Hepatocyte (in vitro differentiated cells): ENCODE data around the gene OPCML. TPM values are rescaled to one million over a fixed set of nuclear protein-coding genes. Genes with fewer than 3 reads are reported as not detected.

Experiments
- DNase-seq: peaks from one replicate; pipeline ENCODE4 v3.0.0-alpha.2; 2016; ENCODE audit warnings: low spot score
- H2AFZ ChIP-seq: fragments of 200-600 bp; sonication (generic); 2 replicates; pipeline ENCODE4 v1.6.0; 2016; ENCODE audit warnings: antibody characterized with exemption, mild to moderate bottlenecking
- H3K27ac ChIP-seq: fragments of 200-600 bp; sonication (generic); 2 replicates; pipeline ENCODE4 v1.5.1; 2016; ENCODE audit warnings: mild to moderate bottlenecking
- H3K27me3 ChIP-seq: fragments of 200-600 bp; sonication (generic); 2 replicates; pipeline ENCODE4 v1.6.1; 2016
- H3K36me3 ChIP-seq: fragments of 200-600 bp; sonication (generic); replicated peaks from 2 replicates; pipeline ENCODE4 v1.5.1; 2016; ENCODE audit warnings: low read depth; ENCODE audit not compliant: insufficient read depth
- H3K4me1 ChIP-seq: fragments of 200-600 bp; sonication (generic); 2 replicates; pipeline ENCODE4 v1.5.1; 2016; ENCODE audit warnings: mild to moderate bottlenecking, moderate library complexity; ENCODE audit not compliant: insufficient read depth
- H3K4me2 ChIP-seq: fragments of 200-600 bp; sonication (generic); 2 replicates; pipeline ENCODE4 v1.6.0; 2016
- H3K4me3 ChIP-seq: fragments of 200-600 bp; sonication (generic); 2 replicates; pipeline ENCODE4 v1.5.1; 2016; ENCODE audit warnings: mild to moderate bottlenecking
- H3K79me2 ChIP-seq: fragments of 200-600 bp; sonication (generic); 2 replicates; pipeline ENCODE4 v1.6.0; 2017; ENCODE audit warnings: mild to moderate bottlenecking
- H3K9me2 ChIP-seq: fragments of 200-600 bp; sonication (generic); replicated peaks from 2 replicates; pipeline ENCODE4 v1.6.0; 2017; ENCODE audit warnings: mild to moderate bottlenecking; ENCODE audit not compliant: insufficient read depth
- H3K9me3 ChIP-seq: fragments of 200-600 bp; sonication (generic); 2 replicates; pipeline ENCODE4 v1.5.1; 2016; ENCODE audit warnings: low read depth, mild to moderate bottlenecking
- H4K20me1 ChIP-seq: fragments of 200-600 bp; sonication (generic); 2 replicates; pipeline ENCODE4 v1.6.0; 2016; ENCODE audit warnings: mild to moderate bottlenecking; ENCODE audit not compliant: insufficient read depth, poor library complexity, severe bottlenecking
- EZH2 ChIP-seq: fragments of 200-600 bp; sonication (generic); IDR thresholded peaks from 2 replicates; pipeline ENCODE4 v1.6.1; 2016; ENCODE audit warnings: antibody characterized with exemption, mild to moderate bottlenecking, borderline replicate concordance
- EZH2phosphoT487 ChIP-seq: fragments of 200-600 bp; sonication (generic); IDR thresholded peaks from one replicate; pipeline ENCODE4 v1.6.1; 2018; ENCODE audit warnings: antibody characterized with exemption, mild to moderate bottlenecking, low read depth, moderate library complexity; ENCODE audit not compliant: unreplicated experiment, severe bottlenecking
- WGBS: methylation state at CpG from one replicate; pipeline ENCODE4 v1.1.6; 2016; ENCODE audit warnings: low lambda C conversion rate; ENCODE audit errors: missing lambda C conversion rate; 5-methylcytosine and 5-hydroxymethylcytosine counted together
- polyA plus RNA-seq: library from polyadenylated mRNA; unstranded; fragments of >200 nt; fragmentation: Nextera tagmentation; extraction: Ambion mirVana; gene quantifications from 2 replicates; pipeline ENCODE4 v1.2.1, GENCODE V29; 2016
- total RNA-seq: library from RNA; depleted of rRNA; stranded (reverse); fragments of >200 nt; gene quantifications from 2 replicates; pipeline ENCODE4 v1.2.3, GENCODE V29; 2014
- TF ChIP-seq, protein P1 (sequence below): fragments of 200-600 bp; sonication (generic); IDR thresholded peaks from 2 replicates; pipeline ENCODE4 v1.5.1; 2016; ENCODE audit warnings: antibody characterized with exemption, mild to moderate bottlenecking; ENCODE audit not compliant: poor library complexity

Gene OPCML
- total and polyA plus RNA-seq, 2 experiments from 2014 or later, result 0.37 to 0.98 TPM

DNA sequence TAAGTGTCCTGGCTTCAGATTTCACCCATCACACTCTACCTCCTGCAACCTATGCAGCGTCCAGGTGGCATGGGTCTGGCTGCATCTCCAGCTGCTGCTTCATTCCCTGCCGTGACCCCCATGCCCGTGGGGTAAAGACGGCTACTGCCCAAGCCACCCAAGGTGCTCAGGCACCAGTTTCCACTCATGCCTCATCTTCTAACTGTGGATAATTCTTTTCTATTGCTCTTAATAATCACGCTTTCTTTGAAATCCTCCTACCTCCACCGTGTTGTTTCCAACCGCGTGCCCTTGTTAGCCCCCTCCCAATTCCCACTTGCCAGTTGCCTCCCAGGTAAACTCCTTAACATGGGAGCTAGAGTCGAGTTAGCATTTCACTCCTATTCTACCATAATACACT is 738.5 kb downstream of the OPCML start:
- Histone ChIP-seq H2AFZ (no peak overlapping the region), H3K27me3 (peaks cover 7% of the 10 kb centered on the region), H3K4me1 (no peaks in the 10 kb centered on the region), H3K79me2 (no peaks in the 10 kb centered on the region), H3K9me3 (no peaks in the 10 kb centered on the region), H3K4me3 (no peak overlapping the region), H3K36me3 (no peaks in the 10 kb centered on the region), H4K20me1 (no peaks in the 10 kb centered on the region), H3K4me2 (no peak overlapping the region), H3K9me2 (no peaks in the 10 kb centered on the region), H3K27ac (no peak overlapping the region)
- WGBS, result 91% methylated on average over 9 of the region's 9 CpGs
- TF ChIP-seq EZH2phosphoT487, result no peak
- TF ChIP-seq EZH2, result no peak
- TF ChIP-seq, protein P1, sequence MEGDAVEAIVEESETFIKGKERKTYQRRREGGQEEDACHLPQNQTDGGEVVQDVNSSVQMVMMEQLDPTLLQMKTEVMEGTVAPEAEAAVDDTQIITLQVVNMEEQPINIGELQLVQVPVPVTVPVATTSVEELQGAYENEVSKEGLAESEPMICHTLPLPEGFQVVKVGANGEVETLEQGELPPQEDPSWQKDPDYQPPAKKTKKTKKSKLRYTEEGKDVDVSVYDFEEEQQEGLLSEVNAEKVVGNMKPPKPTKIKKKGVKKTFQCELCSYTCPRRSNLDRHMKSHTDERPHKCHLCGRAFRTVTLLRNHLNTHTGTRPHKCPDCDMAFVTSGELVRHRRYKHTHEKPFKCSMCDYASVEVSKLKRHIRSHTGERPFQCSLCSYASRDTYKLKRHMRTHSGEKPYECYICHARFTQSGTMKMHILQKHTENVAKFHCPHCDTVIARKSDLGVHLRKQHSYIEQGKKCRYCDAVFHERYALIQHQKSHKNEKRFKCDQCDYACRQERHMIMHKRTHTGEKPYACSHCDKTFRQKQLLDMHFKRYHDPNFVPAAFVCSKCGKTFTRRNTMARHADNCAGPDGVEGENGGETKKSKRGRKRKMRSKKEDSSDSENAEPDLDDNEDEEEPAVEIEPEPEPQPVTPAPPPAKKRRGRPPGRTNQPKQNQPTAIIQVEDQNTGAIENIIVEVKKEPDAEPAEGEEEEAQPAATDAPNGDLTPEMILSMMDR, result no peak
- no peak for DNase-seq

DNA sequence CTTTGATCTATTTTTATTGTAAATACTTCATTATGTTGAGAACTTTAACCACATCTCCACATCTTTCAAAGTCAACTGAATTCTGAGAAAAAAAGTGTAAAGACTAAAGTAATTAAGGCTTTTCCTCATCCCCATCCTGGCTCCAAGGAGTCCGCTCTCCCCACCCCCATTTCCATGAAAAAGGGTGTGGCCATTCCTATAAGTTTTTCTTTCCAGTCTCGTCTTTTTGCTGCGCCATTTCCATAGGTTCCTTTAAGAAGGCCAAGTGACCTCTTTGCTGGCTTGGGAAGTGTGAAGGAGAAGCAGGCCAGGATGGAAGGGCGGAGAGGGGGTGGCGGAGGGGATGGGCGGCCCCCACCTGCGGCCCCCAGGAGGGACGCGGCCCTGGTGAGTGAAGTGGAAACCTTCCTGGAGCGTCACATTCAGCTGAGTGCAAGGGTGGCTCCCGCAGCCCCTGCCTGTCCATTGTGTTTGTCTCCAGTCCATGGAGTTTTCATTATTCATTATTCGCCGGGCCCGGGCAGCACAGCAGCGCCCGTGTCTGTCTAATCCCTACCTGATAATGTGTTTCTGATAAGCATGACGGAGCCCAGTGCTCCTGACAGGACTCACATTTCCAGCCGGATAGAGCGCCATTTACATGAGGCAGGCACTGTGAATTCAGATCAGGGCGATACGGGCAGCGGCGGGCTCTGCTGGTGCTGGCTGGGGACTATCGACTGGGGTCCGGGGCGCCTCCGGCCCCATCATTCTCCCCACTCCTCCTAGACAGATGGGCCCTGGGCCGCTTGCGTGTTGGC is 739.8 kb downstream of the OPCML start:
- Histone ChIP-seq H3K4me3 (no peak overlapping the region), H3K4me1 (no peaks in the 10 kb centered on the region), H3K4me2 (peak overlapping the region; percentile 73), H3K9me3 (no peaks in the 10 kb centered on the region), H2AFZ (peak overlapping the region; percentile 29), H3K36me3 (no peaks in the 10 kb centered on the region), H4K20me1 (no peaks in the 10 kb centered on the region), H3K27ac (no peak overlapping the region), H3K9me2 (no peaks in the 10 kb centered on the region), H3K27me3 (peaks cover 7% of the 10 kb centered on the region), H3K79me2 (no peaks in the 10 kb centered on the region)
- 23% methylated on average over 24 of the region's 29 CpGs for WGBS
- TF ChIP-seq, protein P1, result no peak
- TF ChIP-seq EZH2, result no peak
- TF ChIP-seq EZH2phosphoT487, result no peak
- DNase-seq, result peak; percentile 30

DNA sequence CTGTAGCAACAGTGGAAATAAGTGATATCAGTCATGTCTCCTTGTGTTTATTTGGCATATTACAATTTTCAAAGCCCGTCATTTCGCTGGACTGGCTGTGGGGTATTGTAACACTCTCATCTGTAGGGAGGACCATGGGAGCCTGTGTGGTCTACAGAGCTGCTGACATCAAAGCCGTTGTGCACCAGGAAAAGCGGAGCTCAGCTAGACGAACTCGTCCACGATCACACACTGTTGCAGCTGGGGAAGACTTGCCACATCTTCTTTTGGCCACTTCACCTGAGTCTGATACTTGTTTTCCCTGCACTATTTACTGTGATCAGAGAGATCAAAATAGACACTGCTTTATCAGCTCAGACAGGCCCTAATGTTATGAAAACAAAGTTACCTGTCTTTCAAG is 741.3 kb downstream of the OPCML start:
- Histone ChIP-seq H3K9me2 (no peaks in the 10 kb centered on the region), H3K4me2 (no peak overlapping the region), H3K4me1 (no peaks in the 10 kb centered on the region), H3K27ac (no peak overlapping the region), H2AFZ (no peak overlapping the region), H3K36me3 (no peaks in the 10 kb centered on the region), H3K9me3 (no peaks in the 10 kb centered on the region), H3K4me3 (no peak overlapping the region), H3K27me3 (peaks cover 7% of the 10 kb centered on the region), H3K79me2 (no peaks in the 10 kb centered on the region), H4K20me1 (no peaks in the 10 kb centered on the region)
- TF ChIP-seq, protein P1, result no peak
- no peak for TF ChIP-seq EZH2
- TF ChIP-seq EZH2phosphoT487, result no peak
- WGBS, result 85% methylated on average over 7 of the region's 7 CpGs
- DNase-seq, result no peak
